PC-3 (cell line): ENCODE results near the gene MGAT3. TPM values are rescaled to one million over a fixed set of nuclear protein-coding genes. Genes with fewer than 3 reads are reported as not detected.

Source experiments
- ATAC-seq: fragments of 200-7000 bp; cut with Tn5 transposase; 2 replicates; pipeline ENCODE4 v1.9.1; 2020; ENCODE audit warnings: mild to moderate bottlenecking, moderate library complexity
- BruUV-seq: library from RNA; stranded (reverse); fragments of 400-500 nt; replicated peaks from 2 replicates; lab custom pipeline; 2021; lab: Mats Ljungman, UMichigan
- CTCF ChIA-PET: fragments of 300-600 bp; sonication (Branson Sonifier 250); formaldehyde crosslinking; loops from one replicate; lab custom pipeline; 2022; ENCODE audit warnings: antibody characterized with exemption; lab: Charles Lee
- POLR2A ChIA-PET: fragments of 300-600 bp; sonication (Branson Sonifier 250); formaldehyde crosslinking; loops from one replicate; lab custom pipeline; 2022; ENCODE audit warnings: antibody characterized with exemption; ENCODE audit not compliant: unreplicated experiment; lab: Charles Lee
- DNase-seq: peaks from one replicate; pipeline ENCODE4 v3.0.0-alpha.2; 2015
- H2AFZ ChIP-seq: fragments of 300-600 bp; sonication (generic); 2 replicates; pipeline ENCODE4 v1.6.0; 2016; ENCODE audit warnings: antibody characterized with exemption, low read length
- H3F3A ChIP-seq: fragments of 300-600 bp; sonication (generic); one replicate; pipeline ENCODE4 v1.6.0; 2017; ENCODE audit warnings: antibody characterized with exemption, low read length, control low read depth, mild to moderate bottlenecking; ENCODE audit not compliant: unreplicated experiment
- H3K27ac ChIP-seq: fragments of 300-600 bp; sonication (generic); 2 replicates; pipeline ENCODE4 v1.5.1; 2016; ENCODE audit warnings: mild to moderate bottlenecking, low read length
- H3K27me3 ChIP-seq: fragments of 300-600 bp; sonication (generic); 2 replicates; pipeline ENCODE4 v1.6.1; 2016; ENCODE audit warnings: low read length, mixed read lengths
- H3K36me3 ChIP-seq: fragments of 300-600 bp; sonication (generic); 2 replicates; pipeline ENCODE4 v1.6.1; 2016; ENCODE audit warnings: low read depth, mixed run types, low read length, mixed read lengths
- H3K4me1 ChIP-seq: fragments of 300-600 bp; sonication (generic); 2 replicates; pipeline ENCODE4 v1.5.1; 2016; ENCODE audit warnings: low read length; ENCODE audit not compliant: insufficient read depth
- H3K4me2 ChIP-seq: fragments of 300-600 bp; sonication (generic); 2 replicates; pipeline ENCODE4 v1.6.0; 2016; ENCODE audit warnings: low read length
- H3K4me3 ChIP-seq: fragments of 300-600 bp; sonication (generic); 2 replicates; pipeline ENCODE4 v1.5.1; 2016; ENCODE audit warnings: mild to moderate bottlenecking, low read length, mixed read lengths
- H3K79me2 ChIP-seq: fragments of 300-600 bp; sonication (generic); 2 replicates; pipeline ENCODE4 v1.6.1; 2017; ENCODE audit warnings: low read length, mixed read lengths
- H3K9ac ChIP-seq: fragments of 300-600 bp; sonication (generic); 2 replicates; pipeline ENCODE4 v1.6.0; 2016; ENCODE audit warnings: mild to moderate bottlenecking, low read length
- H3K9me2 ChIP-seq: fragments of 300-600 bp; sonication (generic); replicated peaks from 2 replicates; pipeline ENCODE4 v1.6.1; 2016; ENCODE audit warnings: mixed run types, low read length, mixed read lengths
- H3K9me3 ChIP-seq: fragments of 300-600 bp; sonication (generic); 2 replicates; pipeline ENCODE4 v1.6.1; 2016; ENCODE audit warnings: low read length, mixed read lengths
- H4K20me1 ChIP-seq: fragments of 300-600 bp; sonication (generic); 2 replicates; pipeline ENCODE4 v1.6.1; 2016; ENCODE audit warnings: low read length, mixed read lengths
- CTCF ChIP-seq: fragments of 300-600 bp; sonication (generic); conservative IDR thresholded peaks from 2 replicates; pipeline ENCODE4 v1.5.1; 2017; ENCODE audit warnings: antibody characterized with exemption, low read depth, mild to moderate bottlenecking, low read length
- EZH2 ChIP-seq: fragments of 300-600 bp; sonication (generic); IDR thresholded peaks from one replicate; pipeline ENCODE4 v1.6.1; 2017; ENCODE audit warnings: antibody characterized with exemption, mild to moderate bottlenecking, low read length; ENCODE audit not compliant: unreplicated experiment
- EZH2phosphoT487 ChIP-seq: fragments of 300-600 bp; sonication (generic); IDR thresholded peaks from 2 replicates; pipeline ENCODE4 v1.6.1; 2018; ENCODE audit warnings: mild to moderate bottlenecking, antibody characterized with exemption, low read length, borderline replicate concordance
- intact Hi-C: fragments of 100-400 bp; cut with micrococcal nuclease; formaldehyde crosslinking; loops from 2 replicates; pipeline ENCODE4 v1.9.0; 2023
- total RNA-seq: library from RNA; depleted of rRNA; stranded (reverse); fragments of >200 nt; gene quantifications from 2 replicates; pipeline ENCODE4 v1.2.3, GENCODE V29; 2014

The MGAT3 gene
- total RNA-seq, 1 experiment from 2014 or later: not detected

- no peak overlapping the region for H3K4me3 ChIP-seq
- ATAC-seq: no peak
- no peaks in the 10 kb centered on the region for H3F3A ChIP-seq
- H3K27ac ChIP-seq: no peak overlapping the region
- no peak for DNase-seq
- no peaks in the 10 kb centered on the region for H3K9me3 ChIP-seq
- TF ChIP-seq CTCF: no peak
- no peak for TF ChIP-seq EZH2phosphoT487
- no peak for TF ChIP-seq EZH2
- H4K20me1 ChIP-seq: no peaks in the 10 kb centered on the region
- ChIA-PET POLR2A (no interaction called here), CTCF (no interaction called here)
- no peak overlapping the region for H3K4me2 ChIP-seq
- no peak overlapping the region for H2AFZ ChIP-seq
- H3K79me2 ChIP-seq: no peaks in the 10 kb centered on the region
- H3K9ac ChIP-seq: no peak overlapping the region
- H3K4me1 ChIP-seq: no peaks in the 10 kb centered on the region; the same call in 1 of the 2 replicates
- no TSS peak for BruUV-seq
- intact Hi-C loops: no loop called here
- H3K9me2 ChIP-seq: no peaks in the 10 kb centered on the region
- H3K27me3 ChIP-seq: no peaks in the 10 kb centered on the region
- no peaks in the 10 kb centered on the region for H3K36me3 ChIP-seq
Measured at GRCh38 chr22:39450258-39450955, 6.4 kb upstream of the MGAT3 start.

- ATAC-seq (no peak), DNase-seq (no peak)
- no peaks in the 10 kb centered on the region for H3K36me3 ChIP-seq
- no peaks in the 10 kb centered on the region for H3K9me2 ChIP-seq
- TF ChIP-seq CTCF (no peak), EZH2phosphoT487 (no peak), EZH2 (no peak)
- no peaks in the 10 kb centered on the region for H3F3A ChIP-seq
- H3K9me3 ChIP-seq: no peaks in the 10 kb centered on the region
- no peaks in the 10 kb centered on the region for H4K20me1 ChIP-seq
- intact Hi-C loops: no loop called here
- no peaks in the 10 kb centered on the region for H3K27me3 ChIP-seq
- H3K4me3 ChIP-seq: no peak overlapping the region
- H3K4me2 ChIP-seq: no peak overlapping the region
- no TSS peak for BruUV-seq
- POLR2A ChIA-PET: no interaction called here
- H3K79me2 ChIP-seq: no peaks in the 10 kb centered on the region
- H2AFZ ChIP-seq: no peak overlapping the region
- H3K9ac ChIP-seq: no peak overlapping the region
- H3K4me1 ChIP-seq: no peaks in the 10 kb centered on the region; the same call in 1 of the 2 replicates
- CTCF ChIA-PET: no interaction called here
- no peak overlapping the region for H3K27ac ChIP-seq
Measured at GRCh38 chr22:39452740-39453040, 4.1 kb upstream of the MGAT3 start.

- Histone ChIP-seq H3K4me2 (no peak overlapping the region), H3K9me2 (no peaks in the 10 kb centered on the region), H3K4me1 (no peaks in the 10 kb centered on the region), H3K4me3 (no peak overlapping the region), H3K9ac (no peak overlapping the region), H2AFZ (no peak overlapping the region), H3K79me2 (no peaks in the 10 kb centered on the region), H3K36me3 (no peaks in the 10 kb centered on the region), H4K20me1 (no peaks in the 10 kb centered on the region), H3K27me3 (peaks cover 8% of the 10 kb centered on the region; the same call in 1 of the 2 replicates), H3K9me3 (no peaks in the 10 kb centered on the region), H3F3A (no peaks in the 10 kb centered on the region), H3K27ac (no peak overlapping the region)
- CTCF ChIA-PET: no interaction called here
- no peak for DNase-seq
- no TSS peak for BruUV-seq
- POLR2A ChIA-PET: no interaction called here
- TF ChIP-seq CTCF: no peak
- no peak for TF ChIP-seq EZH2
- no peak for TF ChIP-seq EZH2phosphoT487
- intact Hi-C loops: no loop called here
- no peak for ATAC-seq
Measured at GRCh38 chr22:39453765-39454378, 2.9 kb upstream of the MGAT3 start.
